Mesodermal cell (in vitro differentiated cells): ENCODE results near the gene SLC22A8.

Experiments
- H3K27ac ChIP-seq: 2 replicates; pipeline ENCODE4 v1.7.0; 2013; ENCODE audit warnings: mild to moderate bottlenecking, low read depth, low read length, moderate library complexity; ENCODE audit not compliant: severe bottlenecking
- H3K36me3 ChIP-seq: 2 replicates; pipeline ENCODE4 v1.7.1; 2013; ENCODE audit warnings: mild to moderate bottlenecking, low read length, moderate library complexity; ENCODE audit not compliant: control insufficient read depth, insufficient read depth
- H3K4me1 ChIP-seq: one replicate; pipeline ENCODE4 v1.7.1; 2013; ENCODE audit warnings: mild to moderate bottlenecking, low read length; ENCODE audit not compliant: insufficient read depth, control insufficient read depth, poor library complexity, severe bottlenecking
- H3K4me3 ChIP-seq: 2 replicates; pipeline ENCODE4 v1.7.0; 2013; ENCODE audit warnings: low read length, control low read depth, mild to moderate bottlenecking; ENCODE audit not compliant: insufficient read depth, poor library complexity, severe bottlenecking; ENCODE audit errors: extremely low read depth
- H3K9me3 ChIP-seq: 2 replicates; pipeline ENCODE4 v1.7.1; 2013; ENCODE audit warnings: mild to moderate bottlenecking, low read length, moderate library complexity; ENCODE audit not compliant: control insufficient read depth
- WGBS, 2 experiments: methylation state at CpG; one replicate each; pipeline ENCODE4 v1.1.5; 2013; ENCODE audit warnings: missing lambda C conversion rate in 2 of 2; ENCODE audit not compliant: insufficient coverage in 2 of 2; 5-methylcytosine and 5-hydroxymethylcytosine counted together

SLC22A8 gene

GRCh38 chr11:62988276-62988675, 27.4 kb downstream of the SLC22A8 start:
- 96 to 100% methylated on average over 2 to 3 of the region's 5 CpGs for WGBS, 2 experiments

GRCh38 chr11:62985041-62985750, 30.4 kb downstream of the SLC22A8 start:
- WGBS, 2 experiments: 90 to 97% methylated on average over 3 of the region's 3 CpGs
- Histone ChIP-seq H3K27ac (no peak overlapping the region), H3K4me1 (no peaks in the 10 kb centered on the region), H3K36me3 (no peaks in the 10 kb centered on the region), H3K9me3 (no peaks in the 10 kb centered on the region), H3K4me3 (no peak overlapping the region)

More at GRCh38 chr11:62988276-62988675, 27.4 kb downstream of the SLC22A8 start:
- Histone ChIP-seq H3K36me3 (no peaks in the 10 kb centered on the region), H3K9me3 (no peaks in the 10 kb centered on the region), H3K27ac (no peak overlapping the region), H3K4me3 (no peak overlapping the region), H3K4me1 (no peaks in the 10 kb centered on the region)

DNA sequence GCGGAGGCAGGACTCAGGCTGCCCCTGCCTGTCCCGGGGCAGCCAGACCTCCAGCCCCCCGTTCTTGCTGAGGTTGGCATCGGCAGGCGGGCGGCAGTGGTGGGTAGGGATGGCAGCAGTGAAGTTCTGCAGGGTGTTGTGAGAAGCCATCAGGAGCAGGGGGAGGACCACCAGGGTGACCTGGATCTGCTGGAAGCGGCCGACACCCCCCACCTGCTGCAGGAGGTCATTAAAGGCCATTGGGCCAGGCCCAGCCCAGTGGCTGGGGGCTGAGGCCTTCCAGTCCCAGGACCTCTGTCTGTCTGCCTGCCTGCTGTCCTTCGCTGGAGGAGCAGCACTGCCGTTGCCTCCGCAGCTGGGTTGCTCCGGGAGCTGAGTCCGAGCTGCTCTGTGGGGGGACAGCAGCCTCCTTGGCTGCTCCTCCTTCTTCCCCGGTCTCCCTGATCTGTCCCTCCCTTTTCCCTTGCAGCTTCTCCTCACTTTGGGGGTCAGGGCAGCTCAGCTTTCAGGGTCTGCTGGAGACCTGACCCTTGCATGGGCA, 31.1 kb downstream of the SLC22A8 start, which contains the start of gene SLC22A6:
Gene SLC22A6 (minus strand): TSS at position 517 of the 541 bp plus-strand sequence. CDS start 277 bp downstream, at position 240.
- 70 to 71% methylated on average over 8 to 14 of the region's 14 CpGs for WGBS, 2 experiments
- Histone ChIP-seq H3K27ac (no peak within 1 kb of the TSS), H3K36me3 (no peaks in the 10 kb centered on the region), H3K9me3 (no peaks in the 10 kb centered on the region), H3K4me3 (no peak within 1 kb of the TSS), H3K4me1 (no peaks in the 10 kb centered on the region)

GRCh38 chr11:62983536-62984199, 32.0 kb downstream of the SLC22A8 start:
- Histone ChIP-seq H3K4me3 (no peak overlapping the region), H3K27ac (no peak overlapping the region), H3K9me3 (no peaks in the 10 kb centered on the region), H3K36me3 (no peaks in the 10 kb centered on the region), H3K4me1 (no peaks in the 10 kb centered on the region)
- 89 to 98% methylated on average over 9 of the region's 13 CpGs for WGBS, 2 experiments

- Histone ChIP-seq H3K4me1 (no peaks in the 10 kb centered on the region), H3K9me3 (no peaks in the 10 kb centered on the region), H3K4me3 (no peak overlapping the region), H3K36me3 (no peaks in the 10 kb centered on the region), H3K27ac (no peak overlapping the region)
- 76 to 82% methylated on average over 3 to 4 of the region's 7 CpGs for WGBS, 2 experiments
Observed at GRCh38 chr11:62981743-62982142, 33.9 kb downstream of the SLC22A8 start.

GRCh38 chr11:62980133-62980760, 35.4 kb downstream of the SLC22A8 start:
- no peak overlapping the region for H3K27ac ChIP-seq
- H3K36me3 ChIP-seq: no peaks in the 10 kb centered on the region
- WGBS, 2 experiments: 45 to 73% methylated on average over 1 of the region's 1 CpG
- no peak overlapping the region for H3K4me3 ChIP-seq
- no peaks in the 10 kb centered on the region for H3K9me3 ChIP-seq
- H3K4me1 ChIP-seq: no peaks in the 10 kb centered on the region

GRCh38 chr11:62976109-62976508, 39.5 kb downstream of the SLC22A8 start:
- no peaks in the 10 kb centered on the region for H3K36me3 ChIP-seq
- 89 to 91% methylated on average over 4 to 5 of the region's 5 CpGs for WGBS, 2 experiments
- H3K27ac ChIP-seq: no peak overlapping the region
- H3K9me3 ChIP-seq: no peaks in the 10 kb centered on the region
- H3K4me3 ChIP-seq: no peak overlapping the region
- no peaks in the 10 kb centered on the region for H3K4me1 ChIP-seq

DNA sequence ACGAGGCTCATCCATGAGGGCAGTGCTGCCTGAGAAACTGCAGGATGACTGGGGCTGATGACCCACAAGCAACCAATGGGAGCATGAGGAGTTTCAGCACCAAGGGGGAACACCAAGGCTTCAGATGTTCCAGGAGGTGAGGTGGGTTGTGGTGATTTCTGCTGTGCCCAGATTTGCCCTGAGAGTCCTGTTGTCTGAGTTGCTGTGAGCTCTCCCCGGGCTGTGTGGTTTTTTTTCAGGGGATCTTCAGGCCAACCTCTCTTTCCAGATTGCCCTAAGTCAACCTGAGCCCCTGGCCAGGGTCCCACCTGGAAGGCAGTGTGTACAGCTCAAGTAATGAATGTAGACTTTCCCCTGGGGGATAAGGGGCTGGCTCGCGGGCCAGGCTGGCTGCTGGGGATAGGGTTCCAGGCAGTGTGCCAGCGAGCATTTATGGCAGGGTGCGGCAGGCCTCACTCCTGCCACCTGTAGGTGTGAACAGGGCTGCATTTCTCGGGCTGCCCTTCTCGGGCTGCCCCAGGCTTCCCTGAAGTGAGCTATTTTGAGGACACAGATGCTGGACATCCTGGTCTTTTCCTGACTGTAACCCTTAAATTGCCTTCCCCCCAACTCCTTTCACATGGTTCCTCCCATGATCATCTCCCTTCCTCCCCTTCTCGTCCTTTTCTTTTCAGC, 40.7 kb downstream of the SLC22A8 start:
- Histone ChIP-seq H3K4me1 (no peaks in the 10 kb centered on the region), H3K36me3 (no peaks in the 10 kb centered on the region), H3K9me3 (no peaks in the 10 kb centered on the region), H3K27ac (no peak overlapping the region), H3K4me3 (no peak overlapping the region)
- 23 to 35% methylated on average over 7 to 8 of the region's 9 CpGs for WGBS, 2 experiments

- Histone ChIP-seq H3K4me1 (no peaks in the 10 kb centered on the region), H3K27ac (no peak overlapping the region), H3K9me3 (no peaks in the 10 kb centered on the region), H3K36me3 (no peaks in the 10 kb centered on the region), H3K4me3 (no peak overlapping the region)
- 86 to 100% methylated on average over 1 of the region's 2 CpGs for WGBS, 2 experiments
Observed at GRCh38 chr11:62965574-62965973, 50.1 kb downstream of the SLC22A8 start.

DNA sequence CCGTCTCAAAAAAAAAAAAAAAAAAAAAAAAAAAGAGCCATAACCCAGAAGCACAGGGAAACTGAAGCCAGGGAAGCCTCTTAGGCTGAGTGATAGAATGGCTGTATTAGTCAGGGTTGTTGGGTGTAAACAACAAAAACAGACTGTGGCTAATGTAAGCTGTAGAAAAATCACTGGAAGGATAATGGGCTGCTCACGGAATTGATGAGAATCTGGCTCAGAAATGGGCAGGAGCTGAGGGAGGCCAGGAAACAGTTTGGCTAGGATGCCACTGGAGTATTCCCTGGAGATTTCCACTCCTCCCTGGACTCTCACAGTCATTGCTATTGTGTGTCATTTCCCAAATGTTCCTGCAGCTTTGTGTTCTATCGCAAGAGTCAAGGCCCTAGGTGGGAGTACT, 53.2 kb downstream of the SLC22A8 start:
- Histone ChIP-seq H3K9me3 (no peaks in the 10 kb centered on the region), H3K4me1 (no peaks in the 10 kb centered on the region), H3K4me3 (no peak overlapping the region), H3K27ac (no peak overlapping the region), H3K36me3 (no peaks in the 10 kb centered on the region)
- WGBS, 2 experiments: 93 to 100% methylated on average over 1 of the region's 3 CpGs
